Hepatocyte (in vitro differentiated cells): ENCODE results near the gene IL22RA1. TPM values are rescaled to one million over a fixed set of nuclear protein-coding genes. Genes with fewer than 3 reads are reported as not detected.

Experiments used
- DNase-seq: peaks from one replicate; pipeline ENCODE4 v3.0.0-alpha.2; 2016; ENCODE audit warnings: low spot score
- H2AFZ ChIP-seq: fragments of 200-600 bp; sonication (generic); 2 replicates; pipeline ENCODE4 v1.6.0; 2016; ENCODE audit warnings: antibody characterized with exemption, mild to moderate bottlenecking
- H3K27ac ChIP-seq: fragments of 200-600 bp; sonication (generic); 2 replicates; pipeline ENCODE4 v1.5.1; 2016; ENCODE audit warnings: mild to moderate bottlenecking
- H3K27me3 ChIP-seq: fragments of 200-600 bp; sonication (generic); 2 replicates; pipeline ENCODE4 v1.6.1; 2016
- H3K36me3 ChIP-seq: fragments of 200-600 bp; sonication (generic); replicated peaks from 2 replicates; pipeline ENCODE4 v1.5.1; 2016; ENCODE audit warnings: low read depth; ENCODE audit not compliant: insufficient read depth
- H3K4me1 ChIP-seq: fragments of 200-600 bp; sonication (generic); 2 replicates; pipeline ENCODE4 v1.5.1; 2016; ENCODE audit warnings: mild to moderate bottlenecking, moderate library complexity; ENCODE audit not compliant: insufficient read depth
- H3K4me2 ChIP-seq: fragments of 200-600 bp; sonication (generic); 2 replicates; pipeline ENCODE4 v1.6.0; 2016
- H3K4me3 ChIP-seq: fragments of 200-600 bp; sonication (generic); 2 replicates; pipeline ENCODE4 v1.5.1; 2016; ENCODE audit warnings: mild to moderate bottlenecking
- H3K79me2 ChIP-seq: fragments of 200-600 bp; sonication (generic); 2 replicates; pipeline ENCODE4 v1.6.0; 2017; ENCODE audit warnings: mild to moderate bottlenecking
- H3K9me2 ChIP-seq: fragments of 200-600 bp; sonication (generic); replicated peaks from 2 replicates; pipeline ENCODE4 v1.6.0; 2017; ENCODE audit warnings: mild to moderate bottlenecking; ENCODE audit not compliant: insufficient read depth
- H3K9me3 ChIP-seq: fragments of 200-600 bp; sonication (generic); 2 replicates; pipeline ENCODE4 v1.5.1; 2016; ENCODE audit warnings: low read depth, mild to moderate bottlenecking
- H4K20me1 ChIP-seq: fragments of 200-600 bp; sonication (generic); 2 replicates; pipeline ENCODE4 v1.6.0; 2016; ENCODE audit warnings: mild to moderate bottlenecking; ENCODE audit not compliant: insufficient read depth, poor library complexity, severe bottlenecking
- CTCF ChIP-seq: fragments of 200-600 bp; sonication (generic); IDR thresholded peaks from 2 replicates; pipeline ENCODE4 v1.5.1; 2016; ENCODE audit warnings: antibody characterized with exemption, mild to moderate bottlenecking; ENCODE audit not compliant: poor library complexity
- EZH2 ChIP-seq: fragments of 200-600 bp; sonication (generic); IDR thresholded peaks from 2 replicates; pipeline ENCODE4 v1.6.1; 2016; ENCODE audit warnings: antibody characterized with exemption, mild to moderate bottlenecking, borderline replicate concordance
- EZH2phosphoT487 ChIP-seq: fragments of 200-600 bp; sonication (generic); IDR thresholded peaks from one replicate; pipeline ENCODE4 v1.6.1; 2018; ENCODE audit warnings: antibody characterized with exemption, mild to moderate bottlenecking, low read depth, moderate library complexity; ENCODE audit not compliant: unreplicated experiment, severe bottlenecking
- WGBS: methylation state at CpG from one replicate; pipeline ENCODE4 v1.1.6; 2016; ENCODE audit warnings: low lambda C conversion rate; ENCODE audit errors: missing lambda C conversion rate; 5-methylcytosine and 5-hydroxymethylcytosine counted together
- polyA plus RNA-seq: library from polyadenylated mRNA; unstranded; fragments of >200 nt; fragmentation: Nextera tagmentation; extraction: Ambion mirVana; gene quantifications from 2 replicates; pipeline ENCODE4 v1.2.1, GENCODE V29; 2016
- total RNA-seq: library from RNA; depleted of rRNA; stranded (reverse); fragments of >200 nt; gene quantifications from 2 replicates; pipeline ENCODE4 v1.2.3, GENCODE V29; 2014

IL22RA1 gene
- total and polyA plus RNA-seq, 2 experiments from 2014 or later = 6.1 to 8.2 TPM

GRCh38 chr1:24097663-24098062, 45.3 kb downstream of the IL22RA1 start:
- H3K4me1 ChIP-seq = peaks cover 6% of the 10 kb centered on the region
- WGBS = 95% methylated on average over 11 of the region's 11 CpGs

GRCh38 chr1:24096739-24097103, 46.2 kb downstream of the IL22RA1 start:
- H3K4me1 ChIP-seq = no peaks in the 10 kb centered on the region
- TF ChIP-seq EZH2phosphoT487 (no peak), CTCF (no peak), EZH2 (no peak)

More at GRCh38 chr1:24097663-24098062, 45.3 kb downstream of the IL22RA1 start:
- H3K9me2 ChIP-seq = no peaks in the 10 kb centered on the region
- TF ChIP-seq CTCF (no peak), EZH2 (no peak), EZH2phosphoT487 (no peak)
- no peaks in the 10 kb centered on the region for H3K36me3 ChIP-seq
- no peak overlapping the region for H3K4me3 ChIP-seq
- H3K79me2 ChIP-seq = no peaks in the 10 kb centered on the region
- no peak overlapping the region for H3K27ac ChIP-seq
- H3K9me3 ChIP-seq = no peaks in the 10 kb centered on the region
- H3K4me2 ChIP-seq = no peak overlapping the region
- H4K20me1 ChIP-seq = no peaks in the 10 kb centered on the region
- DNase-seq = no peak
- H2AFZ ChIP-seq = no peak overlapping the region
- H3K27me3 ChIP-seq = no peaks in the 10 kb centered on the region

GRCh38 chr1:24096009-24096738, 46.8 kb downstream of the IL22RA1 start:
- Histone ChIP-seq H4K20me1 (no peaks in the 10 kb centered on the region), H3K36me3 (no peaks in the 10 kb centered on the region), H3K79me2 (no peaks in the 10 kb centered on the region), H2AFZ (no peak overlapping the region), H3K4me1 (no peaks in the 10 kb centered on the region), H3K27ac (no peak overlapping the region), H3K9me3 (no peaks in the 10 kb centered on the region), H3K27me3 (no peaks in the 10 kb centered on the region), H3K4me3 (no peak overlapping the region), H3K9me2 (no peaks in the 10 kb centered on the region), H3K4me2 (no peak overlapping the region)
- 86% methylated on average over 8 of the region's 8 CpGs for WGBS
- TF ChIP-seq EZH2phosphoT487 (no peak), CTCF (no peak), EZH2 (no peak)
- DNase-seq = no peak

More at GRCh38 chr1:24096739-24097103, 46.2 kb downstream of the IL22RA1 start:
- Histone ChIP-seq H3K27me3 (no peaks in the 10 kb centered on the region), H3K4me2 (no peak overlapping the region), H3K36me3 (no peaks in the 10 kb centered on the region), H2AFZ (no peak overlapping the region), H3K79me2 (no peaks in the 10 kb centered on the region), H3K9me2 (no peaks in the 10 kb centered on the region), H3K9me3 (no peaks in the 10 kb centered on the region), H4K20me1 (no peaks in the 10 kb centered on the region), H3K4me3 (no peak overlapping the region), H3K27ac (no peak overlapping the region)
- no peak for DNase-seq
- 99% methylated on average over 5 of the region's 5 CpGs for whole genome bisulfite sequencing
